22Rv1 (cell line): ENCODE results near the gene KHDRBS2.

ENCODE experiments used
- H3K27ac ChIP-seq: fragments of 450-650 bp; 2 replicates; pipeline ENCODE4 v1.5.1; 2017
- ZFX ChIP-seq: fragments of 450-650 bp; IDR thresholded peaks from 2 replicates; pipeline ENCODE4 v1.6.1; 2017; ENCODE audit warnings: antibody characterized with exemption, borderline replicate concordance
- TF ChIP-seq, protein P1 (sequence below): fragments of 450-650 bp; IDR thresholded peaks from 2 replicates; pipeline ENCODE4 v1.5.1; 2017; ENCODE audit warnings: mild to moderate bottlenecking

The KHDRBS2 gene

DNA sequence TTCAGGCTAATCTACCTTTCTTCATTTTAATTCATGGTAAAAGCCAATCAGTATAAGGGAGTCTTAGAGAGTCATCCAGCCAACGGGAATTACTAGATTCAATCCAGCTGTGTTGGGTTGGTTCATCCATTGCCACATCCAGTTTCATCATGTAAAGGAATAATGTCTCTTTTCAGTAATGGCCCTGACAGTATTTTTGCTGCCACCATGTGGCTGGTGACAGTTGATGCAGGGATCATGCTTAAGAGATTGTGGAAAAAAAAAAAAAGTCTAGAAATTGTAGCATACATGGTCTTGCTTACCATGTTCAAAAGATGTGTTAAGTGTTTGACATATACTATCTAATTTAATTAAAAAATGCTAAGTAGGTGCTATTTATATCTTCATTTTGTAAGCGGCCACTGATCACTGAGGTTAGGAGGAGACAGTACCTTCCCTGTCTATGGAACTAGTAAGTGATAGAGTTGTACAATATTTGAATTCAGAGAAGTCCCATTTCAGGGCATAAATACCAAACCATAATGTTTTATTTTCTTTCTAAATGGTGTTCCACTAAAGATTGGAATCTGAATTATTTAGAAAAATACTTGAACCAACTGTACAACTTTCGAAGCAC is 135.9 kb downstream of the KHDRBS2 start:
- TF ChIP-seq ZFX, result no peak
- TF ChIP-seq, protein P1, sequence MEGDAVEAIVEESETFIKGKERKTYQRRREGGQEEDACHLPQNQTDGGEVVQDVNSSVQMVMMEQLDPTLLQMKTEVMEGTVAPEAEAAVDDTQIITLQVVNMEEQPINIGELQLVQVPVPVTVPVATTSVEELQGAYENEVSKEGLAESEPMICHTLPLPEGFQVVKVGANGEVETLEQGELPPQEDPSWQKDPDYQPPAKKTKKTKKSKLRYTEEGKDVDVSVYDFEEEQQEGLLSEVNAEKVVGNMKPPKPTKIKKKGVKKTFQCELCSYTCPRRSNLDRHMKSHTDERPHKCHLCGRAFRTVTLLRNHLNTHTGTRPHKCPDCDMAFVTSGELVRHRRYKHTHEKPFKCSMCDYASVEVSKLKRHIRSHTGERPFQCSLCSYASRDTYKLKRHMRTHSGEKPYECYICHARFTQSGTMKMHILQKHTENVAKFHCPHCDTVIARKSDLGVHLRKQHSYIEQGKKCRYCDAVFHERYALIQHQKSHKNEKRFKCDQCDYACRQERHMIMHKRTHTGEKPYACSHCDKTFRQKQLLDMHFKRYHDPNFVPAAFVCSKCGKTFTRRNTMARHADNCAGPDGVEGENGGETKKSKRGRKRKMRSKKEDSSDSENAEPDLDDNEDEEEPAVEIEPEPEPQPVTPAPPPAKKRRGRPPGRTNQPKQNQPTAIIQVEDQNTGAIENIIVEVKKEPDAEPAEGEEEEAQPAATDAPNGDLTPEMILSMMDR, result peak; percentile 89
- H3K27ac ChIP-seq, result no peak overlapping the region

DNA sequence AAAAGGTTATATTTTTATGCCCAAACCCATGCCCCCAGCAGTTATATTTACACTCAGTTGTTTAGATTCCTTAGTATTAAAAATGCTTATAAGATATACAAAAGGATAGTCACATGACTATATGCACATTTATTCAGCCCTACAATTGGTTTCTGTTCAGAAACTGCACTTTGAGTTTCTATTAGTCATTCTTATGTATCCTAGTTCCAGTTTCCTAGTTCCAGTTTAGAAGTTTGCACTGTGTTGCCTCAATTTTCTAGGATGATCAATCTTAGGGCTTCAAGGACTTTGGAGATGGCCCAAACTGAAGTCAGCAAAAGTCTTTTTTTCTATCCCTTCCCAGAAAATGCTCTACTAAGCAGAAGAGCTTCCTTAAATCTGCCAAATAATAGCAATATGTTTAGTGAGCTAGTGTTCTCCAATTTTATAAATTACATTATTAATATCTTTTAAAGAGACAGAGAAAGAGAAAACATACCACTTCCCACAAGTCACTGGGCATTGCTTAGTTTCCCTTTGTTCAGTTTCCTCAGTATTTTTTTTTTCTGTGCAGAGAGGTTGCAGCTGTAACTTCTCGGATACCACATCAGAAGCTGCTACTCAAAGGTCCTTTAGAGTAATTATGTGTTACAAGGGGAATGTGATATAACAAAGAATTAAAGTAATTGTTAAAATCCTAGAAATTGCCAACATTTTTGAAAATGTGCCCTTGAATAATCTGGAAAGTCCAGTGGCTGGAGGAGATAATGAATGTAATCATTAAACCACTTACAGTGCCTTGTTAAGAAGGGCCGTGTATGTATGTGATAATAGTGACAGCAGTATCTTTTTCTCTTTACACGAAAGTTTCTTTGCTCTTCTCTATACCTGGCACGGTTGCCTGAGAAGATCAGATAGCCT is 138.8 kb downstream of the KHDRBS2 start:
- H3K27ac ChIP-seq, result no peak overlapping the region
- no peak for TF ChIP-seq ZFX
- TF ChIP-seq, protein P1, result no peak

DNA sequence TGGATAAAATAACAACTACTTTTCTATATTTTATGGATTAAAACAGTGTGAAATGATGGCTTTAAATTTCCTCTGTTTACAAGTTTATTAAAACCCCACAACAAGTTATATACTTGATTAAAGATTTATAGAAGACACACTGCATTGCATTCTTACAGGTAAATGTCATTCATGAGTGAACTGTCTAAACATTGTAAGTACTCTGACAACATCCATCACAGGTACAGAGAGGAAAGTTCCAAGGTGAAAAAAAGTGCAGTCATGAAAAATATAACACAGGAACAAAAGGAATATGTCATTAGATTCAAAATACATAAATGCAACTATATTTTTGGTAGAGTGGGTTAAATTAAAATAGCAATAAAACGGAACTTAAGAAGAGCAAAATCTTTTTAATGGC is 156.9 kb downstream of the KHDRBS2 start:
- no peak overlapping the region for H3K27ac ChIP-seq
- TF ChIP-seq ZFX, result no peak
- TF ChIP-seq, protein P1, result no peak

DNA sequence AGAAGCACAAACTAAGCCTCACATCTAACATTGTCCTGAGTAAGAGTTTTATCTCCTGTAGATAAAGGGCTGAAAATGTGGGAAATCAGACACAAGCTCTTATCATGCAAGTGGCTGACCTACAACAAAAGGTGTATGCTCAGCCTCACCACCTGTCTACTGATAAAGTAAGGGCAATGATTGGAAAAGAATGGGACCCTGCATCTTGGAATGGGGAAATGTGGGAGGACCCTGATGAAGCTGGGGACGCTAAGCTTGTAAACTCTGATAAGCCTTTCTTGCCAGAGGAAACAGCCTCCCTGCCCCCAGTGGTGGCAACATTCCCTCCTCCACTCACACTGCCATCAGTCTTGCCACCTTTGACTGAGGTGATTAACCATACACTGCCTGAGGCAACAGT is 166.6 kb downstream of the KHDRBS2 start:
- no peak overlapping the region for H3K27ac ChIP-seq
- TF ChIP-seq, protein P1, result no peak
- TF ChIP-seq ZFX, result no peak

DNA sequence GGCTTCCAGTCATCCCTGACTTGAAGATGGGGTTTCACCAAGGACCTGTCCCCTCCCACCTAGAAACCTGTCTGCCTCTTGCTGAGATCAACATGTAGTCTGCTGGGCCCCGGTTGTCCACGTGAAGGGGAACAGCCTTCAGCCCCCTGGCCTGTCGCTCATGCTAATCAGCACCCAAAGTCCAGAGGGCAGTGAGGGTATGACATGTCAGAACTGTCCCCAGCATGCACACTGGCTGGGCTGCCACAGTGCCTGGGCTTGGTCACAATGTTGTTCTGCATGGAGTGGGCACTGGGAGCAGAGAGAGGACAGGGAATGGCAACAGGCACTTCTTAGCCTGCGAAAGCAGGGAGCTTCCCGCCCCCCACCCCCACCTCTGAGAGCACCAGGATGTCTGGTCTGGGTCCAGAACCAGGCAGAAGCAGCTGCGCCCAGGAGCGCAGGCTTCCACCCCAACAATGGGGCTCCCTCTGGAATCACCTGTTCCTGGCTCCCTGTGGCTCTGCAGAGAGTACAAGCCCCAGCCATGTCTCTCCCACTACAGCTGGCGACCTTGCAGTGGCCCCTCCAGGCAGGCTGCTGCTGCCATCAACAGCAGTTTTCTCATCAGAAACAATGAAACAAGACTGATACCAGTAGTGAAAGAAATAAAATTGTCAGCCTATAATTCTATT is 182.7 kb downstream of the KHDRBS2 start:
- no peak overlapping the region for H3K27ac ChIP-seq
- TF ChIP-seq ZFX, result no peak
- TF ChIP-seq, protein P1, result no peak

DNA sequence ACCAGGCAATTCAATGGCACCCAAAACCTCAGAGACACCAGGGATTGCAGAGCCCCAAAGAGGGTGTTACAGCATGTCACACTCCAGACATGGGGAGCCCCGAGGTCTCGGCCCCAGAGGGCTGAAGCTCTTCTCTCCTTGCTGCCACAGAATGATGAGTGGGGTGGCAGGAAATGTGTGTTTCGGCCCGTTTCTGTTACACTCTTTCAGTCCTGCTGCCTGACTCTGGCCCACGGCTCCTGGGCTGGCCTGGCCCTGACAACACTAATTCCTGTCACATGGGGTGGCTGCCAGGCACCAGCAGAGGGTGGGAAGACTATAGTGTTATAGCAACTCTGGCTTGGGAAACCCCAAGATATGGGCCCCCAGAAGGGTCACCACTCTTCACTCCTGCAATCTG is 183.6 kb downstream of the KHDRBS2 start:
- TF ChIP-seq ZFX, result no peak
- TF ChIP-seq, protein P1, result no peak
- H3K27ac ChIP-seq, result no peak overlapping the region
